HG02642 (cell line): ENCODE results near the gene BTNL2.
"Not testable (repeated sequence)": the region's sequence is repeated elsewhere in the genome, so short reads cannot be mapped to it uniquely, and the experiment has no call there.

ENCODE experiments used
- ATAC-seq: cut with Tn5 transposase; IDR thresholded peaks from one replicate; pipeline ENCODE4 v1.9.1; 2021; ENCODE audit warnings: mild to moderate bottlenecking; ENCODE audit not compliant: unreplicated experiment, poor library complexity

The BTNL2 gene

GRCh38 chr6:32406857-32407256 lies at the start of gene BTNL2:
TSS of gene BTNL2 (minus strand) at chr6:32407181. CDS start at chr6:32407123, 58 bp downstream.
- no peak for ATAC-seq

GRCh38 chr6:32449088-32449736 lies 42.2 kb upstream of the BTNL2 start:
- no peak for ATAC-seq

DNA sequence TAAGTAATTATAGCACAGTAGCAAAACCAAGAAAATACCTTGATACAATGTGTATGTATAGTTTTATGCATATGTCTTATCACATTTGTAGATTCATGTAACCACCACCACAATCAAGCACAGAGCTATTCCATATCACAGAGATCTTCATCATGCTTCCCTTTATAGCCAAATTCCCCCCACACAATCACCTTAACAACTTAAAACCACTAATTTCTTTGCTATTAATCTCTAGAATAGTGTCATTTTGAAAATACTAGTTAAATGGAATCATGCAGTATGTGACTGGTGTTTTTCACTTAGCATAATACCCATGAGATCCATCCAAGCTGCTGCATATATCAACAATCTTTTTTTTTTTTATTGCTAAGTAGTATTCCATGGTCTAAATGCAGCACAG lies 41.0 kb upstream of the BTNL2 start:
- ATAC-seq = no peak

DNA sequence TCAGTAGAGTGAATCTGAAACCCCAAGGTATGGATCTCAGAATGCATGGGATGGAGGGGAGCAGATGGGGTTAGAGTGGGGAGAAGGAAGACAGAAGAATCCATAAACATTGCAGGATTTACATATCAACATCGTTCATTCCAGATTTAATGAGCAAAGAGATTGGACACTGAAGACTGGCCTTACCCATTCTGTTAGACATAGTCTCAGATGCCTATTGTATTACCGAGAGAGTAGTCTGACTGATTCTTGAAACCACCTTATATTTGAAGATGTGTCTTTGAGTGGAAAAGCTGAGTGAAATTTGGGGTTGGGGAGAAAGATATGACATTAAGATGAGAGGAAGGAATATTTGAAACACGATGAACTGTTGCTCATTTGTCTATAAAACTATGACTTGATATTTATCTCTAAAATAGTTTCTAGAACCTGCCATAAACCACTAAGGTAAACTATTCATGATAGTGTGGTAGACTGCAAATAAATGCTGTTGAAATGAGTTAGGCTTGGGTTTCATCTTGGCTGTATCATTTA lies 38.4 kb upstream of the BTNL2 start:
- ATAC-seq = no peak

DNA sequence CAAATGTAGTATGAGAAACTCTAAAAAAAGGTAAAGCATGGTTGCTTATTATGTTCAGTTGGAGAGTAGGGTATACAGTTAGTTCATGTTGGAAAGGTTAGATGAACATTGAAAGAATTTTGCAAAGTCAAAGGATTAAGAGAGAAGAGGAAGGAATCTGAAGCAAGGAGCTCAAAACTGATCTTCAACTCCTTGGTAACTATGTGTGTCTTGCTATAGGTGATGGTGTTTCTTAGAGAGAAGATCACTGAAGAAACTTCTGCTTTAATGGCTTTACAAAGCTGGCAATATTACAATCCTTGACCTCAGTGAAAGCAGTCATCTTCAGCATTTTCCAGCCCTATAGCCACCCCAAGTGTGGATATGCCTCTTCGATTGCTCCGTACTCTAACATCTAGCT lies 37.5 kb upstream of the BTNL2 start:
- ATAC-seq = no peak

GRCh38 chr6:32442977-32443552 lies 36.1 kb upstream of the BTNL2 start:
- ATAC-seq = no peak

DNA sequence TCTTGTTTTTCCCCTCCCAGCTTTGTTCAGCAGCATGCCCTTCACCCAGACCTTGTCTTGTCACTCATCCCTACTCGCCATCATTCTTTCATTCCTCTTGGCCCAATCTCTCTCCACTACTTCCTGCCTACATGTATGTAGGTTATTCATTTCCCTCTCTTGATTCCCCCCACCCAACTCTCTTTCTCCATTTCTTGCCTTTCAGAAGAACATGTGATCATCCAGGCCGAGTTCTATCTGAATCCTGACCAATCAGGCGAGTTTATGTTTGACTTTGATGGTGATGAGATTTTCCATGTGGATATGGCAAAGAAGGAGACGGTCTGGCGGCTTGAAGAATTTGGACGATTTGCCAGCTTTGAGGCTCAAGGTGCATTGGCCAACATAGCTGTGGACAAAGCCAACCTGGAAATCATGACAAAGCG lies 35.3 kb upstream of the BTNL2 start:
- ATAC-seq = no peak

GRCh38 chr6:32439602-32440214 lies 32.7 kb upstream of the BTNL2 start, which contains the start of gene HLA-DRA:
TSS of gene HLA-DRA (plus strand) at chr6:32439887. CDS start at chr6:32439951, 64 bp downstream.
- ATAC-seq = peak; percentile 77

- ATAC-seq = no peak
Measured at GRCh38 chr6:32439139-32439538, 32.2 kb upstream of the BTNL2 start.

GRCh38 chr6:32436995-32437836 lies 30.2 kb upstream of the BTNL2 start:
- ATAC-seq = peak; percentile 58

DNA sequence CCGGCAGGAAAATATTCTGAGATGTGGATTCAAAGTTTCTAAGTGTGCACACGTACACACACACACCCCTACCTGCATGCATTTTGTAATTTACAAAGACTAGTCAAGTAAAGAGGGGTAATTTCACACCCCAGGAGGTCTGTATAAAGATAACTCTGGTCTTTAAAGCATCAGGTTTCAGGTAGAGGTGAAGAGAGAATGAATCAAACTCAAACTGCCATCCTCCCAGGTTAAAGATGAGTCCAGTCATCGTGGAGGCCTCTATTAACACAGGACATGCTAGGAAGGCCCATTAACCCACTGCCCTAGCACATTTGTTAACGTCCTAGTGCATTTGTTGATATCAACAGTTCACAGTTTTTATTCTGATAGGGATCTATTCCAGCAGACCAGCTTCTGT lies 29.2 kb upstream of the BTNL2 start:
- ATAC-seq = no peak

GRCh38 chr6:32433950-32434349 lies 27.0 kb upstream of the BTNL2 start:
- ATAC-seq = not testable (repeated sequence)

DNA sequence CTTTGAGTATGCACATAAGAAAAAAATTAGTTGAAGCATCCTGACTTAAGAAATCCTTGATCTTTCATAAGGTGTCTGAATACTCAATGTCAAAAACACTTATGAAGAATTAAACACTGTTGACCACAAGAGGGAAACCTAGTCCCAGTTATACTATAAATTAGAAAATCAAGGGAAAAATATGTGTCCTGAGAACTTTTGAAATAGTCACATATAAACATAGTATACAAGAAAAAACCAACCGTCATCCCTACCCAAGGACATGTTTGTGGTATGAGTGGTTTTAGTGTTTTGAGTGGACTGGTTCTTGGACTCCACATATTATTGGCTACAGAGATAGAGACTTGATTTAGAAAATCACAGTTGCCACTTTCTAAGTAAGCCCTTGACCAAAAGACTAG lies 25.1 kb upstream of the BTNL2 start:
- no peak for ATAC-seq

GRCh38 chr6:32431142-32431541 lies 24.2 kb upstream of the BTNL2 start:
- ATAC-seq = no peak

GRCh38 chr6:32430179-32430578 lies 23.2 kb upstream of the BTNL2 start:
- ATAC-seq = no peak

DNA sequence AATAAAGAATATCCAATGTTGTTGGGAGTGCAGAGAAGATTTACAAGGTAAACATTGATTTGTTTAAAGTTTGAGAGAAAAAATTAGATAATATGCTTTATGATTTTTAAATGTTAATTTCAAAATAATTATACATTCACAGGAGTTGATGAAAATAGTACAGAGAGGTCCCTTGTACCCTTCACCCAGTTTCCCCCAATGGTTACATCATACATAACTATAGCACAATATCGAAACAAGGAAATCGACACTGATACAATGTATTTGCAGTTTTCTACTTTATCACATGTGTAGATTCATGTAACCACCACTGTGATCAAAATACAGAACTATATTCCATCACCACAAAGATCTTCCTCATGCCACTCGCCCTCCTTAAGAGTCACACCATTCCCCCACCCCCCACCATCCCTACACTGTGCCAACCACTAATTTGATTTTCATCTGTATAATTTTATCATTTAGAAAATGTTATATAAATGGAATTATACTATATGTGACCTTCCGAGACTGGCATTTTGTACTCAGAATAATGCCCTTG lies 21.0 kb upstream of the BTNL2 start:
- ATAC-seq = no peak

DNA sequence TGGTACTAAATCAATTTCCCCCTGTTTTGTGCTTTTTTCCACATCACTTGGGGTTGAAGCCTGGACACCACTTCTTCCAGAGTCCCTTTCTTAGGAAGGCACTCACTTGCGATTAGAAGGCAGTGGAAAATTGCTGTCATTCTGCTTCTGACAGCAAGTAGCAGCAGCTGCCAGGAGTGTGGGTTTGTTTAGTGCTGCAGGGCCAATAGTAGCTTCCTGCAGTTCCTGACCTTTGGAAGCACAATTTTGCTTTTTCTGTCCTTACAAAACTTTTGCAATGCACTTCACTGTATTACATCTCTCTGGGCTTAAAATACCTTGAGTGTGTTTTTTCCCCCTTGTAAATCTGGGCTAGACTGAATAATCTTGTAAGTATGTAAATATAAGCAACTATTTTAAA lies 20.2 kb upstream of the BTNL2 start:
- ATAC-seq = no peak

GRCh38 chr6:32426338-32426737 lies 19.4 kb upstream of the BTNL2 start:
- ATAC-seq = no peak

DNA sequence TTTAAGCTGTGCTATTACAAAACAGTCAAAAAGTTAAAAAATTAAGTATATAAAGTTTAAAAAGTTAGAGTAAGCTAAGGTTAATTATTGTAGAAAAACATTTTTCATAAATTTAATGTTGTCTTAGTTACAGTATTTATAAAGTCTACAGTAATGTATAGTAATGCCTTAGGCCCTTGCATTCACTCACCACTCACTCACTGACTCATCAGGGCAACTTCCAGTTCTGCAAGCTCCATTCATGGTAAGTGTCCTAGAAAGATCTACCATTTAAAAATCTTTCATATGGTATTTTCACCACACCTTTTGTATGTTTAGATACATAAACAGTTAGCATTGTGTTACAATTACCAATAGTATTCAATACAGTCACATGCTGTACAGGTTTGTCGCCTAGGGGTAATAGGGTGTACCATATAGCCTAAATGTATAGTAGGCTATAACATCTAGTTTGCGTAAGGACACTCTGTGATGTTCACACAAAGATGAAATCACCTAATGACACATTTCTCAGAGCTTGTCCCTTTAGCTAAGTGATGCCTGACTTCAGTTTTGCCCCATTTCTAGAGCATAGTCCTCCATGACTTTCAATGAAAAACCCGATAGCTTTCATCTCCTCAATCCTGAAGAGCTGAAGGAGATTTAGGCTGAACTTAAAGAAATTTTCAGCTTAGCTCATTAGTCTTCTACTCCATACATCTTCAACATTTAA lies 17.8 kb upstream of the BTNL2 start:
- ATAC-seq = no peak

GRCh38 chr6:32416036-32416435 lies 9.1 kb upstream of the BTNL2 start:
- ATAC-seq = no peak
